Smooth muscle cell (in vitro differentiated cells): ENCODE measurements around the gene ZNF326. TPM values are rescaled to one million over a fixed set of nuclear protein-coding genes. Genes with fewer than 3 reads are reported as not detected.
"Not testable (repeated sequence)": the region's sequence is repeated elsewhere in the genome, so short reads cannot be mapped to it uniquely, and the experiment has no call there.

Experiments
- DNase-seq: peaks from one replicate; lab custom pipeline; 2025; ENCODE audit not compliant: unreplicated experiment; lab: John Stamatoyannopoulos, UW
- H2AFZ ChIP-seq: fragments of 200-600 bp; sonication (generic); 2 replicates; pipeline ENCODE4 v1.6.0; 2016; ENCODE audit warnings: antibody characterized with exemption, low read depth, mild to moderate bottlenecking
- H3F3A ChIP-seq: fragments of 200-600 bp; sonication (generic); 2 replicates; pipeline ENCODE4 v1.6.0; 2017; ENCODE audit warnings: antibody characterized with exemption, low read depth
- H3K27ac ChIP-seq: fragments of 200-600 bp; sonication (generic); 2 replicates; pipeline ENCODE4 v1.5.1; 2016; ENCODE audit warnings: low read depth, mild to moderate bottlenecking
- H3K27me3 ChIP-seq: fragments of 200-600 bp; sonication (generic); 2 replicates; pipeline ENCODE4 v1.6.1; 2016; ENCODE audit warnings: low read depth, mild to moderate bottlenecking
- H3K36me3 ChIP-seq: fragments of 200-600 bp; sonication (generic); 2 replicates; pipeline ENCODE4 v1.5.1; 2016; ENCODE audit warnings: low read depth
- H3K4me1 ChIP-seq: fragments of 200-600 bp; sonication (generic); 2 replicates; pipeline ENCODE4 v1.5.1; 2016; ENCODE audit warnings: low read depth
- H3K4me2 ChIP-seq: fragments of 200-600 bp; sonication (generic); 2 replicates; pipeline ENCODE4 v1.6.0; 2016; ENCODE audit warnings: mild to moderate bottlenecking
- H3K4me3 ChIP-seq: fragments of 200-600 bp; sonication (generic); 2 replicates; pipeline ENCODE4 v1.5.1; 2016; ENCODE audit warnings: mild to moderate bottlenecking
- H3K79me2 ChIP-seq: fragments of 200-600 bp; sonication (generic); 2 replicates; pipeline ENCODE4 v1.6.0; 2016; ENCODE audit warnings: low read depth, mild to moderate bottlenecking
- H3K9ac ChIP-seq: fragments of 200-600 bp; sonication (generic); 2 replicates; pipeline ENCODE4 v1.6.0; 2016; ENCODE audit warnings: low read depth
- H3K9me3 ChIP-seq: fragments of 200-600 bp; sonication (generic); replicated peaks from 2 replicates; pipeline ENCODE4 v1.5.1; 2016; ENCODE audit warnings: low read depth
- H4K20me1 ChIP-seq: fragments of 200-600 bp; sonication (generic); 2 replicates; pipeline ENCODE4 v1.6.0; 2016; ENCODE audit warnings: low read depth
- WGBS: methylation state at CpG from one replicate; pipeline ENCODE4 v1.1.7; 2016; ENCODE audit warnings: low lambda C conversion rate; 5-methylcytosine and 5-hydroxymethylcytosine counted together
- polyA plus RNA-seq: library from polyadenylated mRNA; unstranded; fragments of >200 nt; fragmentation: Nextera tagmentation; extraction: Ambion mirVana; gene quantifications from 2 replicates; pipeline ENCODE4 v1.2.1, GENCODE V29; 2016
- total RNA-seq: library from RNA; depleted of rRNA; stranded (reverse); fragments of >200 nt; gene quantifications from 2 replicates; pipeline ENCODE4 v1.2.3, GENCODE V29; 2014
- TF ChIP-seq, protein P1 (sequence below): fragments of 200-600 bp; sonication (generic); IDR thresholded peaks from 2 replicates; pipeline ENCODE4 v1.5.1; 2017; ENCODE audit warnings: borderline replicate concordance, mild to moderate bottlenecking, antibody characterized with exemption; ENCODE audit not compliant: insufficient read depth, poor library complexity, severe bottlenecking

ZNF326 gene
- total and polyA plus RNA-seq, 2 experiments from 2014 or later = 7.7 to 12.8 TPM

DNA sequence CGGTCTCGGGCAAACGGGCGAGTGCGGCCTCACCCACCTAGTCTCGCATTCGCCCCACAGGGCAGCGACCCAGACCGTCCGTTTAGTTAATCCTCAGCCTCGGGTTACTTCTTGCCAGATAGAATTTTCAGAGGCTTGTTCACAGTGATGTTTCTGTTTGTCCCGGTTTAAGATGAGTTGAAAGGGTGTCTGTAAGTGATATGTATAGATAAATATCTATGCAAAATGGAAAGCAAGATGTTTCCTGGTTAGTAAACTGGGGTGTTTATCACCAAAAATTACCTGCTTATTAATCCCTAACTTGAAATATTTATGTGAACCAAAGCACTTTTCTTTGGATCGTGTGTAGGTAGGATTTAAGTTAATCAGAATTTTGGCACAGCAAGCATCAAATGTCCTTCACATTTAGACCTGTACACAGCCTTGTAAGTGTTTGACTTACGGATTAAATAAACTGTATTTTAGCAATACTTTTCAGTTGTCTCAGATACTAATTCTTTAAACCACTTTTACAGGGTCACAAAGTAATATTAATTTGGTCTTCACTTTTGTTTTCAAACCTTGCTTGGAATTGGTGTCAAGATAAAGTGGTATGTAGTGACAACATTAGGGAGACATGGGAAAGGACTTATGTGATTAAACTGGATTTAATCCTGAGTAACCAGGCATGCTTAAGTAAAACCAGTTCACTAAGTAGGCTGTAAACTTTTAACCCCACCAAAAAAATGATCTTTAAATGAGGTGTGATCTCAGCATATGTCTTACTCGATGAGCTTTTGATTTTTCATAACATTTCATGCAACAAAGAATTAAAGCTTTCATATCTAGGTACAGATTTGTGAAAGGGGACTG lies 914 bp downstream of the ZNF326 start:
- Histone ChIP-seq H3K27ac (peak overlapping the region; percentile 91), H3K4me1 (peaks cover 42% of the 10 kb centered on the region), H3K36me3 (no peaks in the 10 kb centered on the region), H3K4me2 (peak overlapping the region; percentile 90), H3K27me3 (no peaks in the 10 kb centered on the region), H3K9me3 (no peaks in the 10 kb centered on the region), H3K79me2 (peaks cover 54% of the 10 kb centered on the region), H4K20me1 (peaks cover 51% of the 10 kb centered on the region), H2AFZ (peak overlapping the region; percentile 77), H3F3A (peaks cover 15% of the 10 kb centered on the region), H3K9ac (peak overlapping the region; percentile 98), H3K4me3 (peak overlapping the region; percentile 88)
- TF ChIP-seq, protein P1, sequence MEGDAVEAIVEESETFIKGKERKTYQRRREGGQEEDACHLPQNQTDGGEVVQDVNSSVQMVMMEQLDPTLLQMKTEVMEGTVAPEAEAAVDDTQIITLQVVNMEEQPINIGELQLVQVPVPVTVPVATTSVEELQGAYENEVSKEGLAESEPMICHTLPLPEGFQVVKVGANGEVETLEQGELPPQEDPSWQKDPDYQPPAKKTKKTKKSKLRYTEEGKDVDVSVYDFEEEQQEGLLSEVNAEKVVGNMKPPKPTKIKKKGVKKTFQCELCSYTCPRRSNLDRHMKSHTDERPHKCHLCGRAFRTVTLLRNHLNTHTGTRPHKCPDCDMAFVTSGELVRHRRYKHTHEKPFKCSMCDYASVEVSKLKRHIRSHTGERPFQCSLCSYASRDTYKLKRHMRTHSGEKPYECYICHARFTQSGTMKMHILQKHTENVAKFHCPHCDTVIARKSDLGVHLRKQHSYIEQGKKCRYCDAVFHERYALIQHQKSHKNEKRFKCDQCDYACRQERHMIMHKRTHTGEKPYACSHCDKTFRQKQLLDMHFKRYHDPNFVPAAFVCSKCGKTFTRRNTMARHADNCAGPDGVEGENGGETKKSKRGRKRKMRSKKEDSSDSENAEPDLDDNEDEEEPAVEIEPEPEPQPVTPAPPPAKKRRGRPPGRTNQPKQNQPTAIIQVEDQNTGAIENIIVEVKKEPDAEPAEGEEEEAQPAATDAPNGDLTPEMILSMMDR = no peak
- WGBS = 3% methylated on average over 15 of the region's 15 CpGs
- no peak for DNase-seq

GRCh38 chr1:89996450-89997110 lies 1.7 kb downstream of the ZNF326 start:
- WGBS = 47% methylated on average over 9 of the region's 9 CpGs
- Histone ChIP-seq H3K79me2 (peaks cover 62% of the 10 kb centered on the region), H3K36me3 (no peaks in the 10 kb centered on the region), H3K9ac (peak overlapping the region; percentile 98), H3F3A (peaks cover 9% of the 10 kb centered on the region), H3K27ac (peak overlapping the region; percentile 91), H3K4me3 (peak overlapping the region; percentile 88), H2AFZ (no peak overlapping the region), H3K27me3 (no peaks in the 10 kb centered on the region), H4K20me1 (peaks cover 59% of the 10 kb centered on the region), H3K9me3 (no peaks in the 10 kb centered on the region), H3K4me2 (peak overlapping the region; percentile 90), H3K4me1 (peaks cover 35% of the 10 kb centered on the region)
- DNase-seq = no peak
- TF ChIP-seq, protein P1 = no peak

DNA sequence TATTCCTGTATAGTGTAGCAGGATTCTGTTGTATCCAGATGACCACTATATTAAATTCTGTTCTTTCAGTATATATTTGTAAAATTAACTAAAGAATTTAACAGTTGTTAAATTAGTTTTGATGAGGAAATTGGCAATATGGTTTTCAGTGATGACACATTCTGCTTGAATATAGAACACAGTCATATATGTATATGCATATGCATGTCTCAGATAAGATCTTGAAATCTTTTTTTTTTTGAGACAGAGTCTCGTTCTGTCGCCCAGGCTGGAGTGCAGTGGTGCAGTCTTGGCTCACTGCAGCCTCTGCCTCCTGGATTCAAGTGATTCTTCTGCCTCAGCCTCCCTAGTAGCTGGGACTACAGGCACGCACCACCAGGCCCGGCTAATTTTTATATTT lies 2.2 kb downstream of the ZNF326 start:
- H3K27me3 ChIP-seq, H3K9ac ChIP-seq, H2AFZ ChIP-seq, DNase-seq, H3K36me3 ChIP-seq, H3K27ac ChIP-seq, H3K9me3 ChIP-seq, H3F3A ChIP-seq: not testable (repeated sequence)
- H4K20me1 ChIP-seq = peaks cover 65% of the 10 kb centered on the region
- peak overlapping the region; percentile 88 for H3K4me3 ChIP-seq
- 90% methylated on average over 4 of the region's 4 CpGs for WGBS
- H3K4me1 ChIP-seq = peaks cover 32% of the 10 kb centered on the region
- peaks cover 68% of the 10 kb centered on the region for H3K79me2 ChIP-seq
- H3K4me2 ChIP-seq = peak overlapping the region; percentile 90

GRCh38 chr1:89998306-89998705 lies 3.4 kb downstream of the ZNF326 start:
- TF ChIP-seq, protein P1 = no peak
- H4K20me1 ChIP-seq = peaks cover 76% of the 10 kb centered on the region
- H3K36me3 ChIP-seq = no peaks in the 10 kb centered on the region
- H3K4me2 ChIP-seq = peak overlapping the region; percentile 90
- no peaks in the 10 kb centered on the region for H3K27me3 ChIP-seq
- H3K9ac ChIP-seq = no peak overlapping the region
- H3K79me2 ChIP-seq = peaks cover 78% of the 10 kb centered on the region
- H2AFZ ChIP-seq = no peak overlapping the region
- H3K4me3 ChIP-seq = no peak overlapping the region
- H3F3A ChIP-seq = no peaks in the 10 kb centered on the region
- H3K27ac ChIP-seq = peak overlapping the region; percentile 46
- peaks cover 32% of the 10 kb centered on the region for H3K4me1 ChIP-seq
- DNase-seq = no peak
- H3K9me3 ChIP-seq = no peaks in the 10 kb centered on the region
